ENCODE results near the gene MRPS31. TPM values are rescaled to one million over a fixed set of nuclear protein-coding genes. Genes with fewer than 3 reads are reported as not detected.
A peak's percentile ranks its signal among the peaks of the same experiment; 100 is the strongest.
"Not testable (repeated sequence)": the region's sequence is repeated elsewhere in the genome, so short reads cannot be mapped to it uniquely, and the experiment has no call there.

Gene MRPS31
- total RNA-seq, 1 donor from 2014 or later = 14.9 TPM

DNA sequence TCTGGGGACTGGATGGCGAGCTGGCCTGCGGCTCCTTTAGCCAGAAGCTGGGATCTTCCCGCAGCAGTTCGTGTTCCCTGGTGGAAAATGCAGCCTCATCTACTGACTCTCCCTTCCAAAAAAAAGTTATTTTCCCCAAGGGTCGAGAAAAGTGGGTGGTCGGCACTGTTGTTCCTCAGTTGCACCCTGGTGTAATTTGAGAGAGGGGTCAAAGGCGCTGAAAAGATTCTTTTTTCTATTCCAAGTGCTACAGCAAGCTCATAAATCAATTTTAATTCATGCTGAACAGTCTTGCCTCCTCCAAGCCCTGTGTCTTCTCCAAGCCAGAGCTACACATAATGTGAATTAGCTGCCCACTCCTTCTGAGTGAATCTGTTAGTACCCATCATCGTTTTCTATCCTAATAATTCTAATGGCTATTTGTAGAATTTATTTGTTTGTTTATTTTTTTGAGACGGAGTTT lies 19.2 kb upstream of the MRPS31 start:
- DNase-seq (ENCODE audit: low spot score) = no peak
- no peak for ATAC-seq

DNA sequence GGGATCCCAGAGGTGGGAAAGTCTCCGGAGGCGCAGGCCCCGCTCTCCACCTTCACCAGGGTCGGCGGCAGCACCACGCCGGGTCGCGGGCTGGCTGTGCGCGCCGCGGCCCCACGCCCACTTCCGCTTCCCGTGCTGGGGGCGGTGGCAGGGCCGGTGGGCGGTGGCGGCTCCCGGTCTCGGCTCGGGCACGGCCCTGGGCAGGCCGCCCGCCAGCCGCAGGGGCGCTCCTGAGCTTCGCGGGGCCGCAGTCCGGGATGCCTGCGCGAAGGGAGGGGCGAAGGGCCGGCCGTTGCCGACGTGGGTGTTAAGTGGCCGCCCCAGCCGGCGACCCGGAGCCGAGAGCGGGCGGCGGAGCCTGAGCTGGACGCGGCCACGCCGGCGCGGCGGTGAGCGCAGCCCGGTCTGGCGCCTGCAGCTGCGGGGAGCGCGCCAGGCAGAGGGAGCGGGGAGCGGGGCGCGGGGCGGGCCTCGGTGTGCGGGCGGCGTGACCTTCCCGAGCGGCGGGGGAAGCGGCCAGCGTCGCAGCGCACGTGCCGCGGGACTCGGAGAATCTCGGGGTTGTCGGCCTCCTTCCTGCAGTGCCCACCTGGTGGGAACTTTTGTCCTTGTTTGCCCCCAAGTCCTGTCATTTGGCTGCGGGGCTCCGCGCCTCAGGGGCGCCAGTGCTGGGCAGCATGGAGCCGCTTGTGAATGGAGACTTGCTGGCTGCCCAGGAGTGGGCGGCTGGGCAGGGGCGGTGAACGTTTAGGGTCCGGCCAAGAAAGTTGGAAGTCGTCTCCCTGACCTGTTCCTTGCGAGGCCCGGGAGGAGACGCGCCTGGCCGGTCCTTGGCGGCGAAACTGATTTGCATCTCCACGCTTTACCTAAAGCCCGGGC lies 18.5 kb upstream of the MRPS31 start, which contains the start of gene SLC25A15:
Gene SLC25A15, plus strand, starts transcription at position 337 of the 879 bp plus-strand sequence. CDS start 3,616 bp downstream, outside the sequence.
- ATAC-seq = peak; percentile 76
- peak; percentile 93 for DNase-seq (ENCODE audit: low spot score)

DNA sequence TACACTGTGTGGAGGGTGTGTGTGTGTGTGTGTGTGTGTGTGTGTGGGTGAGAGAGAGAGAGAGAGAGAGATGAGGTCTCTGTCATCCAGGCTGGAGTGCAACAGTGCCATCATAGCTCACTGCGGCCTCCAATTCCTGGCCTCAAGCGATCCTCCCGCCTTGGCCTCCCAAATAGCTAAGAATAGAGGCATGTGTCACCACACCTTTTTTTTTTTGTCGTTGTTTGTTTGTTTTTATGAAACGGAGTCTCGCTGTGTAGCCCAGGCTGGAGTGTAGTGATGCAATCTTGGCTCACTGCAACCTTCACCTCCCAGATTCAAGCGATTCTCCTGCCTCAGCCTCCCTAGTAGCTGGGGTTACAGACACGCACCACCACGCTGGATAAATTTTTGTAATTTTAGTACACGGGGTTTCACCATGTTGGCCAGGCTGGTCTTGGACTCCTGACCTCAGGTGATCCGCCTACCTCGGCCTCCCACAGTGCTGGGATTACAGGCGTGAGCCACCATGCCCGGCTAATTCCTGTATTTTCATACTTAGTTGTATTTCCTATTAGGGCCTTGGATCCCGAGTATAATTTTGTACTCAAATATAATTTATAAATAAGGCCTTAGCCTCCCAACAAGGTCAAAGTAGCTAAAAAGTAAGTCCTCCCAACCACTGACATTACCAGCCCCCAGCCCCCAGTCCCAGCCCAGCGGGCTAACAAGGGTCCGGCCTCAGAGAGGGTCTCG lies 17.7 kb upstream of the MRPS31 start:
- peak; percentile 3 for ATAC-seq
- not testable (repeated sequence) for DNase-seq (ENCODE audit: low spot score)

DNA sequence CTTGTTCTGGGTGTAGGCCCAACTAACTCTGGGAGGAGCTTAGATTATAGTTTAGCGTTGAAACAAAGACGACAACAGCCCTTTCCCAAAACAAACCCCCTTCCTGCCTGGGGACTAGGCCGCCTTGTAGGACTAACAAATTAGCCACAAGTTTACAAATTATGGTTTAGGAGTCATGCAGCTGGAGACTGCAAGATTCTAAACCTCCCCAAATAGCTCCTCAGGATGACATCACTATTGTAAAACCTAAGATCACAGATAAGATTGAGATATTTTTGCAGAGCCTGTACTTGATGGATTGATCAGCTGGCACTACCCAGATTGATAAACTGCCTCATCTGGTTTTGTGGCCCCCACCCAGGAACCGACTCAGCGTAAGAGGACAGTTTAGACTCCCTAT lies 16.1 kb upstream of the MRPS31 start:
- no peak for ATAC-seq
- no peak for DNase-seq (ENCODE audit: low spot score)

DNA sequence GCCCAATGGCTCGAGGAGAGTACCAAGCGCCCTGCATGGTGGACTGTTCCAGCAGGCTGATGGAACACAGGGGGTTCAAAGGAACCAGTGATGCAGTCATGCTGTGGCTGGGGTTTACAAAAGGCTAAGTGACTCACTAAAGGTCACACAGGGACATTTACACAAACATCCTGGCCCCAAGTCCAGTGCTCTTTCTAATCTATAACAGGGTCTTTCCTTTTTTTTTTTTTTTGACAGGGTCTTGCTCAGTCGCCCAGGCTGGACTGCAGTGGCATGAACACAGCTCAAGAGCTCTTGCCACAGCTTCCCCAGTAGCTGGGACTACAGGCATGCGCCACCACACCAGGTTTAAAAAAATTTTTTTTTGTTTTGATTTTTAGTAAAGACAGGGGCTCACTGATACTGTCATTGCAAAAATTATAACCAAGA lies 15.6 kb upstream of the MRPS31 start:
- ATAC-seq (peak; percentile 20), DNase-seq (ENCODE audit: low spot score) (no peak)

DNA sequence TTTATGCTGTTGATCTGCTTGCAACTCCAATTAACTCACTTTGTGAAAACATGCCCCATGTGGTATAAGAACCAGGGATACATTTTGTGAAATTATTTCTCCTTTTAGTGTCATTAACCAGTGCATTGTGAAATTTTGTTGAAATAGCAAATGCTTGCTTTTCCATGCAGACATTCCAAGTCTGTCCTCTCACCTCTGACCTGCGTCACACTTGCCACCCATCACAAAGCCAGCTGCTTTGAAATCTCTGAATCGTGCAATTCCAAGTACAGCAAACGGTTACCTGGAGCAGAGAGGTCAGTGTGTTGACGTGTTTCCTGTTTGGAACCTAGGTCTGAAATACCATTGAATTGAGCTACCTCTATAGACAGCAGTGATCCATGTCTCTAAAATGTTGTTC lies 13.6 kb upstream of the MRPS31 start:
- DNase-seq (ENCODE audit: low spot score) (peak; percentile 88), ATAC-seq (peak; percentile 50)

DNA sequence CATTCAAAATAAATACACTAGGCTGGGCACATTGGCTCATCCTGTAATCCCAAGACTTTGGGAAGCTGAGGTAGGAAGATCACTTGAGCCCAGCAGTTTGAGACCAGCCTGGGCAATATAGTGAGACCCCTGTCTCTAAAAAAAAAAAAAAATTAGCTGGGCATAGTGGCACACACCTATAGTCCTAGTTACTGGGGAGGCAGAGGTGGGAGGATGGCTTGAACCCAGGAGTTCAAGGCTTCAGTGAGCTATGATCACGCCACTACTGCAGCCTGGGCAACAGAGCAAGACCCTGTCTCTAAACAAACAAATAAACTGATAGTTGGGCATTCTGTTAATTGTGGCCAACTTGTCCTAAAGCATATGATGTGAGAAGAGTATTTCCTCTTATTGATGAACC lies 12.0 kb upstream of the MRPS31 start:
- ATAC-seq; DNase-seq (ENCODE audit: low spot score): not testable (repeated sequence)

DNA sequence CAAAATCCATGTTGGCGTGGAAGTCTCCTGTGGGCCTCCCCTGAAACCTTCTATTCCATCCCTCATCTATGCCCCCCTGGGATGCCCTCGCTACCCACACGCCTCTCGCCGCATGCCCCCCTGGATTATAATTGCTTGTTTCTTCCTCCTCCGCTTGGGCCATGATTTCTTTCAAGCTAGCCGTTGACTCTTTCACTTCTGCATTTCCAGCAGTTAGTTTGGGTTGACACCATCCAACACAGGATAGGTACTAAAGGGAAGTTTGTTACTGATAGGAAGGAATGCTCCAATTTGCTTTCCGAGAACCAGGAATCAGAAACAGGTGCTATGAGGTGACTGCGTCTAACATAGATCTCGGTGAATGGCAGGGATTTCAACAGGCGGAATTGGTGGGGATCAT lies 10.7 kb upstream of the MRPS31 start:
- ATAC-seq = no peak

DNA sequence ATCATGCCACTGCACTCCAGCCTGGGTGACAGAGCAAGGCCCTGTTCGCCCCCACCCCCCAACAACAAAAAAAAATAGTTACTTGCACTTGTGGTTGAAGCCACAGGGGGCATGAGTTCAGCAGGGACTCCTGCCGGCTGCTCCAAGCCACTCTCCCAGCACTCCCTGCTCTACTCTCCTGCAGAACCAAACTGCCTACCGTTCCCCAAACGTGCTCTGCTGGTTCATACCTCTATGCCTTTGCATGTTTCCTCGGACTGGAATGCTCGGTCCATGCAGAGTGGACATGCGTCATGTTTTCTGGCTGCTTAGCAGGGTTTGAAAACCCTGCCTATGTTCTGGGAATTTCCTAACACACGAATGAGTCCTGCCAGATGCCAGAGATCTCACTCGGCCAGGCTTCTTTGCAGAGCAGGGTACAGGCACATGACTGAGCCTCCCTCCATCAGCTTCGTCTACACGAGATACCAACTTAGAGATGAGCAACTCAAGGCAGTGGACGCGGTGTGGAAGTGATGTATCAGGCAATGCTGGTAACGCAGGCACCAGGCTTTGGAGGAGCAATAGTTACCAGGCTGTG lies 9.9 kb upstream of the MRPS31 start:
- DNase-seq (ENCODE audit: low spot score) = no peak
- peak; percentile 59 for ATAC-seq

More for the DNA sequence above, 10.7 kb upstream of the MRPS31 start:
- no peak for DNase-seq (ENCODE audit: low spot score)

DNA sequence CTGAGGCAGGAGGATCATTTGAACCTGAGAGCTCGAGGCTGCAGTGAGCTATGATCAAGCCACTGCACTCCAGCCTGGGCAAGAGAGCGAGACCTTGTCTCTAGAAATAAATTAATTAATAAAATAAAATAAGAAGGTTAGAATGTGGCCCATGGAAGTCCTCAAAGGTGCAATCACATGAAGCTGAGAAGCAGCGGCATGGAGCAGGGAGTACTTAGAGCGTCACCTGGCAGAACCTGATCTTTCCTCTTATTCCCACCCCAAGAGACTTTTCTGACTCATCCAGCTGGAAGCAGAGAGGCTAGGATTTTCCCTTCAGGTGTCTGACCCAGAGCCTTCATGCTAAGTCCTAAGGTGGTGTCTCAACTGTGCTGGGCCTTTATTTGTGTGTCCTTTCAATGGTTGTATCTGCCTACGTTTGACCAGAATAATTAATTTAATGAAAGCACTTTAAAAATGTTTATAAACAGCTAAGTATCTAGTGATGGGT lies 8.9 kb upstream of the MRPS31 start:
- no peak for ATAC-seq

DNA sequence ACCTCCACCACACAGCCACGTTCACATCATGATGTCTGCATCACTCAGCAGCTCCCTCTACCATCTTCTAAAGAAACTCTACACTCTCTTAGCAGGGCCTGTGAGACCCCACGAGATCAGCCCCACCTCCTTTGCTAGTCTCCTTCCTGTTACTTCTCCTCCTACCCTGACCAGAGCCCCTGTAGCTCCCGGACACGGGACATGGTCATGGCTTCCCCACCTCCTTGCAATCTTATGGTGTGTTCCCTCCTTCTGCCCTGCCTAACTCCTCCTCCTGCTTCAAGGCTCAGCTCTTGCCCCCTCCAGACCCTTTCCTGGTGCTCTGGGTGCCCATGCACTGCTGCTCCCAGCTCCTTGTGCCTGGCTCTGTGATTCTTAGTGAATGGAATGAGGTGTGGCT lies 8.1 kb upstream of the MRPS31 start:
- DNase-seq (ENCODE audit: low spot score) = no peak
- ATAC-seq = no peak

More for the DNA sequence above, 8.9 kb upstream of the MRPS31 start:
- DNase-seq (ENCODE audit: low spot score) = no peak

DNA sequence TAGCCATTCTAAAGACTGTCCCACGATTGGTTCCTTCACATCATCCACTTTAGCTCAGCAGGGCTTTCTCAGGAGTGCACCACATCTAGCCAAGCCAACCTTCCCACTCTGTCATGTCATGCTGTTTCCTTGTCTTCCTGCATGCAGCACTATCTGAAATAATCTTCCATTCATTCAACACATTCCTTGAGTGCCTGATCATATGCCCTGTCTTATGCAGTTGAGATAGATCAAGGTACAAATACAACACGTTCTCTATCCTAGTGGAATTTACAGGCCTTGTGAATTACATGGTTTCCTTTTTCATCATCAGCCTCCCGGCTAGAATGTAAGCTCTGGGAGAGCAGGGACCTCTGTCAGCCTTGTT lies 6.8 kb upstream of the MRPS31 start:
- peak; percentile 3 for ATAC-seq
- DNase-seq (ENCODE audit: low spot score) = no peak

DNA sequence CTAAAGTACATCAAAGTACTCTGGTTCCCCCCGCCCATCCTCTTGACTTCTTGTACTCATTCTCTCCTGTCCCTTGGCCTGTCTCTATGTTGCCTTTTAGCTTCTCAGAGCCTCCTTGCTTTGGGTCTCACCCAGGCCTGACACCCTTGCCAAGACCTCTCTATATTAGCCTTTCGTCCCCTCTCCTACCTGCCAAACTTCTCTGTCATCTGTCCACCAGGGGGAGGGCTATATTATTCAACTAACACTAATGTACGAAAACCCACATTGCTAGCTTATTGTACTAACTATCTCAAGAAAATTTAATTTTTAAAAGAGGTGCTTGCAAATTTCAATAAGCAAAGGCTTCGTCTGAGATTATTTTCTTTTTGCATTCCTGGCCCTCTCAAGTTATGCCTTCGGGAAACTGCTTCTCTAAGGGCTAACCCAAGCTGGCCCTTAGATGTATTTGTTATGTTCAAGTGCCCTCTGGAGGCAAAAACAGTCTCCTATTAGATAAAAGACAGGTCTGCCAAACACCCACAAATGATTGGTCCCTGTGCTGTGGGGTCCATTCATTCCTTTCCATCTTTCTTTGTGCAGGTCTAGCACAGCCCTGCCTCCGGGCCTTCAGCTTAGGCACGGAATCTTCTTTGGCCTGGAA lies 6.3 kb upstream of the MRPS31 start:
- ATAC-seq = peak; percentile 71
- no peak for DNase-seq (ENCODE audit: low spot score)

DNA sequence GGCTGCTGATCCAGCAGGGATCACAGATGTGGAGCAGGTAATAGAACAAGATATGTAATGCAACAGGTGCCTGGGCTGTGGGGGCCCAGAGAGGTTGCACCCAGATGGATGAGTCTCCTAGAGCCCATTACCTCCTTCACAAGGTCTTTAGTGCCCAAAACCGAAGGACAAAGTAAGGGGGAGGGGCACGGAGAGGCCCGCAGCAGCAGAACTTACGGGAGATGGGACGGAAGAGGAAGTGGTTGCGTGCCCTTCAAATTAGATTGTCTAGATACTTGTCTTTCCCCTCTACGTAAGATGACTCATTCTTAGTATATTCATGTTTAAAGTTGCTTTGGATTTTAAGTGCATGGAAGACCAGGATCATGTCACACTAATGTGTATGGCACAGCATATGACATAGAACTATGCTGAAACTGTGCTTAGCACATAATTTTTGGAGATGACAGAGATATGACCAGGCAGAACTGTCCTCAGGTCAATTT lies 5.7 kb upstream of the MRPS31 start:
- no peak for ATAC-seq

DNA sequence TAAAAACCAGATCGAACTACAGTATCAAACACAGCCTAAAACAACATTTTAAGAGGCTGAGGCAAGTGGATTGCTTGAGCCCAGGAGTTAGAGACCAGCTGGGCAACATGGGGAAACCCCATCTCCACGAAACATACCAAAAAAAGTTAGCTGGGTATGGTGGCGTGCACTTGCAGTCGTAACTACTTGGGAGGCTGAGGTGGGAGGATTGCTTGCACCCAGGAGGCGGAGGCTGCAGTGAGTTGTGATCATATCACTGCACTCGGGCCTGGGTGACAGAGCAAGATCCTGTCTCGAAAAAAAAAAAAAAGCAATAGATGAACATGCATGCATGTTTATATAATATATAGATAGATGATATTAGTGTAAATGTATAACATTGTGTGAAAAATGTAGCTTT lies 5.2 kb upstream of the MRPS31 start:
- DNase-seq (ENCODE audit: low spot score) (no peak), ATAC-seq (no peak)

More for the DNA sequence above, 5.7 kb upstream of the MRPS31 start:
- DNase-seq (ENCODE audit: low spot score) = no peak

DNA sequence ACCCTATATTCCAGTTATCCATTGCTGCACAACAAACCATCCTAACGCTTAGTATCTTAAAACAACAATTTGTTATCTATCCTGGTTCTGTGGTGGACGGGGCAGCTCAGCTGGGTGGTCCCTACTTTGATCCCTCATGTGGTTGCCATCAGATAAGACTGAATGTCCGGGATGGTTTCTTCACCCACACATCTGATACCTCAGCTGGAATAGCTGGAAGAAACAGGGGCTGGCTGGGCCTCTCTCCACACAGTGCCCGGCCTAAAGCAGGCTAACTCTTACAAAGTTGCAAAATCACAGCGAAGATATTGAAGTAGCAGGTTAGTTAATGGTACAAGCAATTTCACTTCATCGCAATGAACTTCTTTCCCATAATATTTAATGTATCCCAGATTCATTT lies 3.7 kb upstream of the MRPS31 start:
- ATAC-seq (no peak), DNase-seq (ENCODE audit: low spot score) (no peak)

DNA sequence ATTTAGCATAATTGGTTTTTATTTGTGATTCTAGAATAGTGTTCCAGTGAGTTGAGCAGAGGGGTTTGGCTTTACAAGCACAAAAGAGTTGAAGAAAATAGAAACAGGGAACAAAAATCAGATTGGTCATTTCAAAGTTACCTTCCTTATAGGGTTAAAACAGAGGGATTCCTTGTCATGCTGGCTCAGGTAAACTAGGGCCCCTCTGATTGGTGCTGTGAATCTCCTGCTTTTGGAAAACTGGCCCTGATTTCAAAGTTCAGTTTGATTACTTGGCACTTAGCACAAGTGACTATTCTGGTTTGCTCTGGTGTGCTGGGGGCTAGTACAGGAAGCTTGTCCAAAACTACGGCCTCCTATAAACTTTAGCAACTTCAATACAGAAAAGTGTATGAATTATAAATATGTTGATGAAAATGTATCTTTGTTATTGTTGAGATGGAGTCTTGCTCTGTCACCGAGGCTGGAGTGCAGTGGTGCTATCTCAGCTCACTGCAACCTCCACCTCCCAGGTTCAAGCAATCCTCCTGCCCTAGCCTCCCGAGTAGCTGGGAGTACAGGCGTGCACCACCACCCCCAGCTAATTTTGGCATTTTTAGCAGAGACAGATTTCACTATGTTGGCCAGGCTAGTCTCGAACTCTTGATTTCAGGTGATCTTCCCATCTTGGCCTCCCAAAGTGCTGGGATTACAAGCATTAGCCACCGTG lies 1.9 kb upstream of the MRPS31 start:
- DNase-seq (ENCODE audit: low spot score) (peak; percentile 73), ATAC-seq (peak; percentile 53)

DNA sequence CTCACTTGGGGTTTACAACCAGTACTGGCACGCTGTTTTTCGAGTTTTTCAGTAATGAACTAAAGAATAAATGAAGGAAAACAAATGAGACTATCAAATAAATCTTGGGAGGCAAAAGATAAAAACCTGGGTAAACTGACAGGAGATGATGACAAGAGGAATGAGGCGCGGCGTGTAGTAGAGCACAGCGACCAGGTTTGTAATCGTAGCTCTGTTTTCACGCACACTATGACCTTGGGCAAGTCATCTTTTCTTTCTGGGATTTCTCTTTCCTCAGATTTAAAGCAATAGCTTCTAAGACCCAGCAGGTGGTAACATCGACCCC lies 419 bp downstream of the MRPS31 start:
- peak; percentile 7 for ATAC-seq
- DNase-seq (ENCODE audit: low spot score) = no peak

DNA sequence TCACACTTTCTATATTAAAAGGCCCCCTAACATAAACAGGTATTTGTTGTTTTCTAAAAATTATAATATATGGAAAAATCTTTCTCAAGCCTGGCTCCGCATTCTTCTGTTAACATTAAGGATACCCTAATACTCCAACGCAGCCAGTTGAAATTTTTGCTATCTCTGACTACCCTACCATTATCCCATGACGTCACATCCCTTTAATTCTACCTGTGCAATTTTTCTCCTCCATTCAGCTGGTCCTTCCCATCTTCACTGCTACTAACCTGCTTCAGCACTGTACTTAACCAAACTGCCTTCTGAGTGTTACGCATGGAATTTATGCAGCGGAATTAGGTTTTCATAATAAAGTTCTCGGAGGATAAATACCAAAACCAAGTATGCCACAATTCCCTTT lies 1.0 kb downstream of the MRPS31 start:
- ATAC-seq (no peak), DNase-seq (ENCODE audit: low spot score) (no peak)

DNA sequence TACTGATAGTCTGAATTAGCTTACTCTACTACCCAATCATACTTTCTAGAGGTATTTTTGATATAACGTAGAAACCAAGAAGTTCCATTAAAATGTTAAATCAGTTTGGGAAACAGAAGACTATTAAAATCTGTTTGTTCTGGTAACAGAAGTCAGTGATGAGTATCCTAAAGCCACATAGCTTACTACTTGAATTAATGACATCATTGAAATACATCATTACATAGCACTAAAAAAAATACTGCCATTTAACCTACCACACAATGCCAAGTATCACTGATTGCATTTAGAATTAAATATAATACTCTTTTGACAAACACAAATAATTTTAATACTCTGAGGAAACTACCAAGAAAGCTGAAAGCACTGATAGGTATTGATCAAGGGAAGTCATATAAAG lies 5.4 kb downstream of the MRPS31 start:
- ATAC-seq = no peak
- DNase-seq (ENCODE audit: low spot score) = no peak
